Right renal pelvis (tissue), 4 donors: ENCODE measurements around the gene THOC7. TPM values are rescaled to one million over a fixed set of nuclear protein-coding genes. Genes with fewer than 3 reads are reported as not detected.

Experiments
- DNase-seq, 4 donors: peaks; one replicate each; pipeline ENCODE4 v3.0.0-alpha.2; 2013; ENCODE audit warnings: low read depth in 4 of 4, low spot score in 3 of 4, missing footprints in 1 of 4
- polyA plus RNA-seq, 4 donors: library from polyadenylated mRNA; unstranded; fragments of 120-200 nt; gene quantifications; one replicate each; pipeline ENCODE4 v1.2.1, GENCODE V29; 2013; ENCODE audit not compliant: insufficient read length in 4 of 4

Gene THOC7
- polyA plus RNA-seq, 4 donors, result 76.3 to 93.8 (median 93.4) TPM

DNA sequence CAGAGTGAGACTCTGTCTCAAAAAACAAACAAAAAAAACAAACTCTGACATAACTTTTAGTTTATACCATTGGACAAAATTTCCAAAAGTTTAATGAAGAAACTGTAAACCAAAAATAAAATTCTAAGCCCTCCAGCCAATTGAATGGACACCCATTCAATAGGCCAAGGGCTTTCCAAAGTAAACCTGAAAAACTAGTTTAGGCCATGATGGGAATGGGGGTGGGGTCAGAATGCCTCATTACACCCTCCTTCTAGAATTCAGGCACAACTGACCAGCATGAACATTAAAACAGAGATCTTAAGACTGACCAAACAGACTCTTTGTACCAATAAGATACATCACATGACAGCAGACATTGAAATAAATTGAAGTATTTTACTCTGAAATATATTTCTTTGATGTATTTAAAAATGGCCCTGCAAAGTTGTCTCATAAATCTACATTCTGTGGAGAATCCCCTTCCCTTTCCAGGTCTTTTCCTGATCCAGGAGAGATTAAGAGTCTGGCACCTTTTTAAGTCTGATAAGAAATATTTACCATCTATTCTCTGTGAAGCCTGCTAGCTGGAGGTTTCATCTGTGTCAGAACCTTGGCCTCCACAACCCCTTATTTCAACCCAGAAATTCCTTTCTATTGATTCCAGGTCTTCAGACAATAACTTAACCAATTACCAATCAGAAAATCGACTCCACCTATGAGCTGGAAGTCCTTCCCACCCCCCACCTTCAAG, 15.7 kb downstream of the THOC7 start:
- DNase-seq, result no peak

DNA sequence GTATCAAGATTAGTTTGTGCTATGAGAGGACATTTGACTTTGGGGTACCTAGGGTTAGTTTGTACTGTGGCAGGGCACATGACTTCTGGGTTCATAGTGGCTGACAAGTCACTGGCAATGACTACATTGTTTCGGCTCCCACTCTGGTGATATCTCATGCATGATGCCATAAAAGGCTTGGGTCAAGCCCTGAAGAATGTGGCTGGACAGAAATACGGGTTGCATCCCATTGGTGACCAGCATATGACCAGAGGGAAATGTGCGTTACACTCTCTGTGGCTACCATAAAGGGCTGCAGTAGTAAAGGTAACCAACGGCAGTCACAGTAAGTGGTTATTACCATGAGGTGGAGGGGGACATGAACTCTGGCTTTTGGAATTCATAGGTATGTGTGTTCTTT, 18.4 kb downstream of the THOC7 start:
- no peak for DNase-seq

DNA sequence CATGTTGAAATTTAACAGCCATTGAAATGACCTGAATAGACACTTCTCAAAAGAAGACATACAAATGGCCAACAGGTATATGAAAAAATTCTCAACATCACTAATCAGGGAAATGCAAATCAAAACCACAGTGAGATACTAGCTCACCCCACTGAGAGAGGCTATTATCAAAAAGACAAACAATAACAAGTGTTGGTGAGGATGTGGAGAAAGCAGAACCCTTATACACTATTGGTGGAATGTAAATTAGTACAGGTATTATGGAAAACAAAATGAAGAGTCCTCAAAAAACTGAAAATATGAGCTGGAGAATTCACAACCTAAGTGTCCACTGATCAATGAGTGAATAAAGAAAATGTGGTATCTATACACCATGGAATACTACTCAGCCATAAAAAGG, 21.5 kb downstream of the THOC7 start:
- DNase-seq, result no peak

DNA sequence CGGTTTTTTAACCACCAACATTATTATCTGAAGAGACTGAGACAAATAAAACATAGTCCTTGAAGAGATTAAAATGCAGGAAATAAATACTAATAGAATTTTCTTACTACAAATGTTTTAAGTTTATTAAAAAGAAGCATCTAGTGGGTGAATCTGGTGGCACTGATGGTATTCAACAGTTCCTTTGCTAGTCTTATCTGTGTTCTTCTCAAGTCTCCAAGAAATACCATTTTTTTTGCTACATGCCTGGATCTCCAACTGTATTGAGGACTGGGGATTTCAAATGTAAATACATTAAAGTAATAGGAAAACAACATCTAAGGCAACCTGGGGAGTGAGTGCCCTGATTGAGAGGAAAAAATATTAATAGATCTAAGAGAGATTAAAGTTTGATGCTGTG, 21.9 kb downstream of the THOC7 start:
- DNase-seq, result no peak

DNA sequence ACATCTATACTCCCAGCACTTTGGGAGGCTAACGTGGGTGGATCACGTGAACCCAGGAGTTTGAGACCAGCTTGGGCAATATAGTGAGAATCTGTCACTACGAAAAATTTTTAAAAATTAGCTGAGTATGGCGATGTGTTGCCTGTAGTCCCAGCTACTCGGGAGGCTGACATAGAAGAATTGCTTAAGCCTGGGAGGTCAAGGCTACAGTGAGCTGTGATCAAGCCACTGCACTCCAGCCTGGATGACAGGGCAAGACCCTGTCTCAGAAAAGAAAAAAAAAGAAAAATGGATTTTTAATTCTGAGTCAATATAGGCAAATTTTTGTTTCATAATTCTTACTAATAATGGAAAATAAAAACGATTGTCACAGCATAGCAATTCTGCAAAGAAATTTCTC, 31.2 kb downstream of the THOC7 start:
- no peak for DNase-seq

DNA sequence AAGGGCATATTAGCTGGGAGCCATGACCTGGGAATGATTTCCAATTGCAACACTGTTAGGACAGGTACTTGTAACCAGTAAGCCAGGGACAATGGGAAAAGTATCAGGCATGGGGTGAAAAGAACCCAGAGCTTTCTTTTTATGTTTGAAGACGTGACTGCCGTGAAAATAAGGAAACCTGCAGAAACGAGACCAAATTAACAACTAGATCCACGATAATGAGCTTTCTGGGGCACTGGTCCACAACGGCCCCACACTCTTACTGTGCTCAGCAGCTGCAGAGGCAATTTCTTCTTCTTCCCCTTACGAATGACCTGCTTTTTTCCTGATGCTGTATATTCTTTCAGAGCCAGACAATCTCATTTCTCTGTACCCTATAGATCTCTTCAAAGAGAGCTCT, 33.1 kb downstream of the THOC7 start:
- no peak for DNase-seq

DNA sequence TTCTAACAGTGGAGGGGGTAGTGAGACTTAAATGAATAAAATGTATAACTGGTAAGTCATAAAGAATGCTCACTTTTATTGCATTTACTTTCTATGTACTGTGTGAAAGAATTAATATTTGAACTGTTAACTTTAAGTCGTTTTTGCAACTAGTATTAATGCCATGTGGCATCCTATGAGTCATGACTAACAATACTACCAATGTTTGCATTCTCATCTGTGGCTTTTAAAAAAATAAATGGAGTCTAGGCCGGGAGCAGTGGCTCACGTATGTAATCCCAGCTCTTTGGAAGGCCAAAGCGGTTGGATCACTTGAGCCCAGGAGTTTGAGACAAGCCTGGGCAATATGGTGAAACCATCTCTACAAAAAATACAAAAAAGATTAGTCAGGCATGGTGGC, 39.3 kb downstream of the THOC7 start:
- DNase-seq, result no peak

DNA sequence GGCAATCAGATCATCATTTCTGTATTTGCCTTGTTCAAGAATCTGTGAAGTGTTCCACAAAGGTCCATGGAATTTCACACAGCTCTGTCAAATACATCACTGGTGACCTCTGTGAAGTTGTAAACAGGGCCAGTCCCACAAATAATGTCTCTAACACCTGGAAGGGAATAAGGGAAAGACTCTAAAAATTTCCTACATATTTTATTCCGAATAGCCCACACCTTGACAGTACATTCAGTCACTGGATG, 44.5 kb downstream of the THOC7 start, which contains the start of gene C3orf49:
Gene C3orf49, plus strand, starts transcription at position 149 of the 248 bp plus-strand sequence. CDS start 173 bp downstream, outside the sequence.
- no peak for DNase-seq

DNA sequence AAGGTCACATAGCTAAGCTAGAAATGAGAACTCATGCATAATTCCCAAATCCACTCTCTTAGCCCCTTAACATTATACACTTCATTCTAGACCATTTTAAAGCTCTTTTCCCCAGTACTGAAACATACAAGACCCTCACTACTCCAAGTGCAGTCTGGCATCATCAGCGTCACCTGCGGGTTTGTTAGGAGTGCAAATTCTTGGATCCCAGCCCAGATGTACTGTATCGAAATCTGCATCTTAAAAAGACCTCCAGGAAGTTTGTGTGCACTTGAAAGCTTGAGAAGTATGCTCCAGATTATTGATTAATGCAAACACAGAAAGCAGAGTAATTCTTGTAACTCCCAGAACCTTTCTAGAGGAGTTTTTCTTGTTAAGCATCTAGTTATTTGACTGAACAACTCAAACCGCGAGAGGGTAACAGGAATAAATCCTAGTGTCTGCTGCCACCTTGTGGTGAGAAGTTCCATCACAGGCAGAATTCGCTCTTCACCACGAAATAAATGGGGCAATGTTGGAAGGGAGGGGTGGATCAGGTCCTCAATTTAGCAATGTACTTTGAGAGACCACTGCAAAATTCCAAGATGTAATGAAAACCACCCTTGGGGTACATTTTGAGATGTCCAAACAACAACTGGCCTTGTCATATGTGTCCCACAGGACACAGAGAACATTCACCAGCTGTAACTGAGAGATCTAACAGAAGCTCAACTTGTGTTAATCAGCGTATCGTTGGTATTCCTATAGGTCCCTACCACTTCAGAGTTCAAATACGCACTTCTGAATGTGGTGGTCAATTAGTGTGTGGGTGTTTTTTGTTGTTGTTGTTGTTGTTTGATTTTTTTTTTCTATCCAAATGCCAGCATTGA, 45.1 kb downstream of the THOC7 start:
- peak; percentile 40 to 59 (median 48) for DNase-seq

DNA sequence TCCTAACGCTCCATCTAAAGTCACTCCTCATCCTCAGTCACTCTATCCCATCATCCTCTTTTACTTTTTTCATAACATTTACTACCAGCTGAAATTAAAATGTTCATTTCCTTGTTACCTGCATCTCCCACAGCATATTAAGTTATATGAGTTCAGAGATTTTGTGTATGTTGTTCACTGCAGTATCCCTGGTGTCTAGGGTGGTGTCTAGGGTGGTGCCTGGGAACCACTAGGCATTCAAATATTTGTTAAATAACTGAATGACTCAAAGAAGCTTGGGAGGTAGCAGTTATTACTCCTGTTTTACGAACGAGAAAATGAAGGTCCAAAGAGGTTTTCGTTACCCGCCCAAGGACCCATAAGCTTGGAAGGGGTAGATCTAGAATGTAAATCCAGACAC, 46.4 kb downstream of the THOC7 start:
- DNase-seq, result no peak

DNA sequence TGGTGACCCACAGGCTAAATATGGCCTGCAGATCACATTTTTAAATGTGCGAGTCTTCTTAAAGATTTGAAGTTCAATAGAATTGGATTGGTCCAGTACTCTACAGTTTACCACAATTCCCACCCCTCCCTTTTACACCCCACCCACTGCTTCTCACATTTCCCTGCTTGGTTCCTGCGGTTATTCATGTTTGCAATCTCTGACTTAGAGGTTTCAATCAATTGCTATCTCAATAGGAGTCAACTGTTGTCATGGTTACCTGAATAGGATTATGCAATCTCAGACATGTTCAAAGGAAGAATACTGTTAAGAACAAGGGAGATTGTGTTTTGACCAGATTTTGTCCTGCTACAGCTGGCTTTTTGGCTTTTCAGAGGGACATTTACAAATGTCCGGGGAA, 49.4 kb downstream of the THOC7 start:
- DNase-seq, result no peak

DNA sequence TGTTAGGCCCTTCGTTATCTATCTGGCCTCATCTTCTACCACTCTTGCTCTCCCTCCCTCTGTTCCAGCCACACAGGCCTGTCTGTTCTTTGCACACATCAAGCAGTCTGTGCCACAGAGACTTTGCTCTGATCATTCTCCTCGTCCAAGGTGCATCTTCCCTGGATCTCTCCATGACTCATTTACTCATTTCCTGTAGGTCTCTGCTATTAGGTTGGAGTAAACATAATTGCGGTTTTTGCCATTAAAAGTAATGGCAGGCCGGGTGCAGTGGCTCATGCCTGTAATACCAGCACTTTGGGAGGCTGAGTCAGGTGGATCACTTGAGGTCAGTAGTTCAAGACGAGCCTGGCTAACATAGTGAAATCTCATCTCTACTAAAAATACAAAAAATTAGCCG, 54.0 kb downstream of the THOC7 start:
- no peak for DNase-seq

DNA sequence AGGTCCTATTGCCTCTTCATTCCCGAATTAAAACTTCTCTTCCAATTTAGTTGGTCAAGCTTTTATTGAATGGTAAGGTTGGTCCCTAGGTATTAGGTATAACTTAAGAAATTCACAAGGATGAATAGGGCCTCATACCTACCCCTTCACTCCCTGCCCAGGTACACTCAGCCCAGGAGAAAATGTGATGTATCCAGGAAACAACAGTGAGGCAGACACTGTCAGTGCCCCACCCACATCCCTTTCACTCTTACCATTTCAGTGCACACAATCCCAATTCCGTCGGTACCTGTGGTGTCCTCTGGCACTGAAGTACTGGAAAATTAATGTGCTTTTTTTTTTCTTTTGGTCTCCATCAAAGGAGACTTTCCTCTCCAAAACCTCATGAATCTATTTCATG, 55.0 kb downstream of the THOC7 start:
- DNase-seq, result no peak

DNA sequence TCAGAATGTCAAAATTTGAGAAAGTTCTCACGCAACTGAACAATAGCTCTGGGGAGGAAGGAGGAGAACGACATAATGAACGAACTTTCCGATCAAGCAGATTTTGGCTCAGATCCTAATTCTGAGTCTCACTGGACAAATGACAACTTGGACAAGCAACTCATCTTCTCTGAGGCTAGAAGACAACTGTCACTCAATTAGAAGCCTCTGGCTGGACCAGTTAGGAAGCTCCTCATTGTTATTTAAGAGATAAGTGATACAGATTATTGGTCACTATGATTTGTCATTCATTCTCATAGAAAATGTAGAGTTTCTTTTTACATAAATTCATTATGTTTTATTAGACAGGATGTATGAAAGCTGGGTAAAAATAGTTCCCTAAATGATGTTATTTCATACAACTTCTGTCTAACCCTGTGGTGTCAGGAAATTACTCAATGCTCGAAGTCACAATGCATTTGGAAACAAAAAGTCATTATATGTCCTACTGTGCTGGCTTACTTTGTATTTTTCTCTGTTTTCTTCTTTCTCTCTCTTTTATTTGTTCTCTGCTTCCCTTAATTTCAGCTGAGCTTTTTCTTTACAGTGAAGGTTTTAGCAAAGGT, 55.5 kb downstream of the THOC7 start:
- no peak for DNase-seq

DNA sequence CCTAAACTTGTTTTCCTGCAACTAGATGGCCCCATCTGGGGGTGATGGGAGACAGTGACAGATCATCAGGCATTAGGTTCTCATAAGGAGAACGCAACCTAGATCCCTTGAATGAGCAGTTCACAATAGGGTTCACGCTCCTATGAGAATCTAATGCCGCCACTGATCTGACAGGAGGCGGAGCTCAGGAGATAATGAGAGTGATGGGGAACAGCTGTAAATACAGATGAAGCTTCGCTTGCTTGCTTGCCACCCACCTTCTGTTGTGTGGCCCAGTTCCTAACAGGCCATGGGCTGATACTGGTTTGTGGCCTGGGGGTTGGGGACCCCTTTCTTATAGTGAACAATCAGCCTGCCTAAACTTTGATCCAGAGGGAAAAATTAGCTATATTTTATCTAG, 59.7 kb downstream of the THOC7 start:
- DNase-seq, result no peak

DNA sequence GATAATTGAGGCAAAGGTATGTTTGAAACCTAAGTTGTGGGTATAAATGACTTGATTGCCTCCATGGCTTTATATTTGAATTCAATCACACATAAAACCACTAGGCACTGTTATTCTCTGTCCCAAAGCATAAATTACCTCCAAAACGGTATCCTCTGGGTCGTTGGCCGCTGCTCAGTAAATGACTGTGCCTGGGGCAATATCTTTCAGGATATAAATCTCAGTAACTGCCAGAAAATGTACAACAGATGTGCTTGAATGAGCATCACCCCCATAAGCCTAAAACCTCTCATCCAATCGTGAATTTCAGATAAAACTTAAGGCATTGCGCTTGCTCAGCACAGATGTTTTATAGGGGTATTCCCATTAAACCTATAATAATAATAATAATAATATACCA, 63.5 kb downstream of the THOC7 start:
- DNase-seq, result no peak

DNA sequence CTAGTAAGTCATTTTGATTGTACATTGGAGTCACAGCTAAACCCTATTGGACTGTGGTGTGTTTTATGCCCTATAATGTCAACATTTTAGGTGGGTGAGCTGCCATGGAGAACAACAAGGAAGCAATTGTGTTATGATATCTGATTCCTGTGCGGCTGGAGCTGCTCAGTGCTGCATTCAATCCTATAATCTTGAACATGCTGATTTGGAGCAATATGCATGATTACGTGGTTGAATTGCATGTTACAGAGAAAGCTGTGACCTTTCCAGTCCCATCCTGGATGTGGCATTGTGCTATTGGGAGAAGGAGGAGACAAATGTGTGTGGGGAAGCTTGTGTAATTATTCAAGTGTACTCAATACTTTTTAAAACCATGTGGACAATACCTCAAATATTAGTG, 64.7 kb downstream of the THOC7 start:
- DNase-seq, result no peak

DNA sequence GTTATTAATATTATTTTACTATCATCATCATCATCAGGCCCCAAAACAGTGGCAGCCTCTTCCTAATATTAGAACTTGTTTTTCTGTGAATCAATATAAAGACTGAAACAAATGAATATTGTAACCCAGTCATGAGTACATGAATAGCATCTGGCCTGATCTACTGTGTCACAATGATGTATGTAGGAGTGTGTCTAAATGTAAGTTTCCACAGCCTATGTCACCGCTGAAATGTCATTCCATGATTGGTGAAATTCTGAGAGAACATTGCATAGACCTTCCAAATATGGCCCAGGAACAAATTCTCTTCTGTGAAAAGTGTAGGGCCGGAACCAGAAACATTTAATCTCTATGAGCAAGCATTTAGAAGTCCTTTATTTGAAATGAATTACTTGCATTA, 65.1 kb downstream of the THOC7 start:
- DNase-seq, result no peak

DNA sequence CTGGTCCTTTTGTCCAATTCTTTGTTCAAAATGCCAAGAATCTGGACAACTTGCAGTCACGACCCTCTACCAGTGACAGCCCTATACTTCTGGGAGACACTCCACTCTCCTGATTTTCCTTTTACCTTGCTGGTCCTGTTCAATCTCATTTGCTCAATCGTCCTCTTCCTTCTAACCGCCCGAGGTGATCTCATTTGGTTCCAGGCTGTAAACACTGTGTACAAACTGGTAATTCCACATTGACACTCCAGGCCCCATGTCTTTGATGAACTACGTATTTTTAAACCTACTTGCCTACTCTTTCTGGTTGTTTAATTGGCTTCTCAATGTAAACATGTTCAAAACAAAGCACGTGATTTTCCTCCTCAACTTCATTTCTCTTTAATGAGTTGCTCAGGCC, 68.2 kb downstream of the THOC7 start:
- no peak for DNase-seq

DNA sequence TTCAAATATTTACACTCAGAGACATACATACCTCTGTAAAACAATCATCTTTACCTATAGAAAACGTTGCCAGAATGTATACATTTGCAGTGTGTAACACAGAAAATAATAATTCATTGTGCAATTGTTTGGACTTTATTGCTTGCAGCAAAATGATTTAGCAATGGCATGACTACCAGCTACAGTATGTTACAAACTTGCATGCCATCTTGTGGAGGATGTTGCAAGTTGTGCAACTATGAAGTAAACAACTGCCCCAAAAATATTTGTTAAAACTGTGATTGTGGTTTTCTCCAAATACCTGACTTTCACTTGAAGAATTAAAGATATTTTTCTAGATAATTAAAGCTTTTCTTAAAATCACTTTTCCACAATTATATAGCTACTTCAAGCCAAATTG, 71.6 kb downstream of the THOC7 start:
- no peak for DNase-seq
